Ovary (tissue), 3 donors: Measurements from ENCODE around the gene NKD2.

Experiments
- CTCF ChIP-seq, 3 donors: fragments of 450-650 bp in 2 of 3; fragments of 200-600 bp in 1 of 3; IDR thresholded peaks; one replicate each; pipeline versions ENCODE4 v1.5.1 to v1.8.0; 2016 to 2022; ENCODE audit warnings: antibody characterized with exemption in 3 of 3, mild to moderate bottlenecking in 1 of 3
- EP300 ChIP-seq: sonication (generic); formaldehyde crosslinking; IDR thresholded peaks from one replicate; pipeline ENCODE4 v1.6.1; 2017; ENCODE audit warnings: antibody characterized with exemption
- POLR2A ChIP-seq: fragments of 450-650 bp; IDR thresholded peaks from one replicate; pipeline ENCODE4 v1.6.1; 2017; ENCODE audit warnings: antibody characterized with exemption, mild to moderate bottlenecking, moderate library complexity
- donor health status: DM: no; HTN: no; CAD: no.

DNA sequence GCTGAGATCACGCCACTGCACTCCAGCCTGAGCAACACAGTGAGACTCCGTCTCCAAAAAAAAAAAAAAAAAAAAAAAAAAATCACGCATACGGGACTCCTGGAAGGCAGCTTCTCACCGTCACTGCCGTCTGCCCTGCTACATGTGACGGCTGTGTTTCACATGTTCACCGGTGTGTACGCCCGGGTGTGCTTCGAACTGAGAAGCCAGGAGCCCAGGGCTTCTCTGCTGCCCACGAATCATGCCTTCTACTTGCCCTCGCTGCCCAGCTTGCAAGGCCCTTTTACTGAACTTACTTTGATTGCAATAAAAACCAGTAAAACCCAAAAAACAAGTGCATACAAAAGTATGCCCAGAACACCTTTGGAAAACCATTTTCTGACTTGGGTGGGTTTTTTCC, 5.8 kb upstream of the NKD2 start:
- TF ChIP-seq EP300 (no peak), POLR2A (no peak), CTCF (IDR thresholded peaks at IDR 0.05) (no peak)
